ENCODE data around the gene UVRAG. TPM values are rescaled to one million over a fixed set of nuclear protein-coding genes. Genes with fewer than 3 reads are reported as not detected.

UVRAG gene
- total and polyA plus RNA-seq, 2 of the 4 experiments (the other 2 are of a cell fraction): 5.6 to 10.9 TPM

DNA sequence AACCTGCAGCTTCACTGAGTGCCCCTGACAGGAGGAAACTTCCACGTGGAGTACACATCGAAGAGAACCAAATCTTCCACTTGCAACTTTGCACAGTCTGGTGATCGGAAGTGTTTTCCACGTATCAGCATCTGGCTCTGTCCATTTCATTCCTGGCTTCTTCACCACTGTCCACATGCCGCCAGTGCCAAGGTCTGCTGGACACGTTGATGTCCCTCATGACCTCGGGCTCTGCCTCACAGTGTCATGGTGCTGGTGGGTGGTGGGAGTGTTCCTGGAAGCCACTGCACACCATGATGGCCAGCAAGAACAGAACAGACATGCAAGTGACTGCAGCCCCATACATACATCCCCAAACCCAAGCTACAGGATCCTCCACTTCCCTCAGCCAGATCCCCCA lies 342.9 kb downstream of the UVRAG start:
- no TSS peak for BruUV-seq (replicated peaks)
- no peak overlapping the region for H3K4me2 ChIP-seq (ENCODE audit: low read depth, low read length)
- H2AK5ac ChIP-seq (ENCODE audit: low read depth, low read length): no peak overlapping the region
- ATAC-seq (ENCODE audit: low read depth): no peak
- H4K8ac ChIP-seq (ENCODE audit: low read depth in 2 of 2, low read length in 2 of 2): no peak overlapping the region
- H2BK120ac ChIP-seq (ENCODE audit: low read depth, low read length): no peak overlapping the region
- CTCF ChIA-PET: no interaction called here
- H2BK5ac ChIP-seq (ENCODE audit: low read depth, low read length, poor library complexity, severe bottlenecking): no peak overlapping the region
- no peak overlapping the region for H3K4ac ChIP-seq (ENCODE audit: low read depth, low read length)
- H3K27me3 ChIP-seq (ENCODE audit: control insufficient read depth, insufficient read depth, low read length): peaks cover 43% of the 10 kb centered on the region
- H3K9me3 ChIP-seq (ENCODE audit: control insufficient read depth, insufficient read depth, low read length): no peaks in the 10 kb centered on the region
- H3K9me1 ChIP-seq (ENCODE audit: insufficient read depth, low read length): no peaks in the 10 kb centered on the region
- H3K4me1 ChIP-seq (ENCODE audit: control insufficient read depth, insufficient read depth, low read length): peaks cover 4% of the 10 kb centered on the region; the same call in 1 of the 2 replicates
- no peak overlapping the region for H2AK9ac ChIP-seq (replicated peaks; ENCODE audit: low read depth, low read length, poor library complexity)
- no peak overlapping the region for H3K18ac ChIP-seq (ENCODE audit: low read depth, low read length)
- 48% methylated on average over 4 of the region's 7 CpGs; no CpG with 5 or more reads in 1 of the 2 experiments for WGBS, 2 experiments (ENCODE audit: extremely low coverage in 2 of 2, insufficient read length in 1 of 2)
- no peaks in the 10 kb centered on the region for H3K79me1 ChIP-seq (ENCODE audit: low read depth in 1 of 2, low read length in 2 of 2)
- no peak overlapping the region for H3K14ac ChIP-seq (replicated peaks; ENCODE audit: low read depth, low read length)
- no peaks in the 10 kb centered on the region for H3K36me3 ChIP-seq (ENCODE audit: control insufficient read depth, insufficient read depth, low read length)
- no peaks in the 10 kb centered on the region for H4K20me1 ChIP-seq (ENCODE audit: insufficient read depth, low read length)
- H4K91ac ChIP-seq (ENCODE audit: insufficient read depth, low read depth, low read length): no peak overlapping the region
- no peak for DNase-seq
- H4K5ac ChIP-seq (ENCODE audit: low read depth, low read length): no peak overlapping the region
- POLR2A ChIA-PET (ENCODE audit: unreplicated experiment): no interaction called here
- dilution Hi-C loops (cut with HindIII; ENCODE audit: low sequenced_read_pairs, unreplicated experiment): no loop called here
- H2BK20ac ChIP-seq (ENCODE audit: low read depth, low read length): no peak overlapping the region
- H2BK15ac ChIP-seq (ENCODE audit: low read depth, low read length): no peak overlapping the region
- no peak overlapping the region for H3K9ac ChIP-seq (ENCODE audit: low read depth, low read length)
- H3K4me3 ChIP-seq (ENCODE audit: insufficient read depth, low read depth, low read length): no peak overlapping the region
- no peak overlapping the region for H2AFZ ChIP-seq (replicated peaks; ENCODE audit: low read length, poor library complexity)
- H3K27ac ChIP-seq (ENCODE audit: insufficient read depth, low read length): no peak overlapping the region
- H3K23ac ChIP-seq (ENCODE audit: low read depth, low read length): no peak overlapping the region
- intact Hi-C loops (cut with micrococcal nuclease): no loop called here
- no peak overlapping the region for H3K56ac ChIP-seq (ENCODE audit: extremely low read depth, insufficient read depth, low read length)
- TF ChIP-seq NFE2L2 (IDR thresholded peaks at IDR 0.05; ENCODE audit: low read depth, low read length) (no peak), POLR2A (IDR thresholded peaks at IDR 0.05; ENCODE audit: low read depth, low read length) (no peak), SMC3 (IDR thresholded peaks at IDR 0.05; ENCODE audit: low read depth, low read length) (no peak), RAD21 (IDR thresholded peaks at IDR 0.05; ENCODE audit: low read length) (no peak), MAFK (IDR thresholded peaks at IDR 0.05; ENCODE audit: low read depth, low read length) (no peak), FOS (IDR thresholded peaks at IDR 0.05; ENCODE audit: low read depth, low read length) (no peak), CHD1 (IDR thresholded peaks at IDR 0.05; ENCODE audit: low read depth, low read length) (no peak), MXI1 (IDR thresholded peaks at IDR 0.05; ENCODE audit: borderline replicate concordance, low read depth, low read length) (no peak), BHLHE40 (IDR thresholded peaks at IDR 0.05; ENCODE audit: low read depth, low read length) (no peak), RFX5 (IDR thresholded peaks at IDR 0.05; ENCODE audit: low read depth, low read length) (no peak), CEBPB (IDR thresholded peaks at IDR 0.05; ENCODE audit: low read depth, low read length) (no peak)
- TF ChIP-seq, protein P1, sequence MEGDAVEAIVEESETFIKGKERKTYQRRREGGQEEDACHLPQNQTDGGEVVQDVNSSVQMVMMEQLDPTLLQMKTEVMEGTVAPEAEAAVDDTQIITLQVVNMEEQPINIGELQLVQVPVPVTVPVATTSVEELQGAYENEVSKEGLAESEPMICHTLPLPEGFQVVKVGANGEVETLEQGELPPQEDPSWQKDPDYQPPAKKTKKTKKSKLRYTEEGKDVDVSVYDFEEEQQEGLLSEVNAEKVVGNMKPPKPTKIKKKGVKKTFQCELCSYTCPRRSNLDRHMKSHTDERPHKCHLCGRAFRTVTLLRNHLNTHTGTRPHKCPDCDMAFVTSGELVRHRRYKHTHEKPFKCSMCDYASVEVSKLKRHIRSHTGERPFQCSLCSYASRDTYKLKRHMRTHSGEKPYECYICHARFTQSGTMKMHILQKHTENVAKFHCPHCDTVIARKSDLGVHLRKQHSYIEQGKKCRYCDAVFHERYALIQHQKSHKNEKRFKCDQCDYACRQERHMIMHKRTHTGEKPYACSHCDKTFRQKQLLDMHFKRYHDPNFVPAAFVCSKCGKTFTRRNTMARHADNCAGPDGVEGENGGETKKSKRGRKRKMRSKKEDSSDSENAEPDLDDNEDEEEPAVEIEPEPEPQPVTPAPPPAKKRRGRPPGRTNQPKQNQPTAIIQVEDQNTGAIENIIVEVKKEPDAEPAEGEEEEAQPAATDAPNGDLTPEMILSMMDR (conservative IDR thresholded peaks at IDR 0.05; ENCODE audit: low read depth, low read length): no peak
- TF ChIP-seq, protein P2, sequence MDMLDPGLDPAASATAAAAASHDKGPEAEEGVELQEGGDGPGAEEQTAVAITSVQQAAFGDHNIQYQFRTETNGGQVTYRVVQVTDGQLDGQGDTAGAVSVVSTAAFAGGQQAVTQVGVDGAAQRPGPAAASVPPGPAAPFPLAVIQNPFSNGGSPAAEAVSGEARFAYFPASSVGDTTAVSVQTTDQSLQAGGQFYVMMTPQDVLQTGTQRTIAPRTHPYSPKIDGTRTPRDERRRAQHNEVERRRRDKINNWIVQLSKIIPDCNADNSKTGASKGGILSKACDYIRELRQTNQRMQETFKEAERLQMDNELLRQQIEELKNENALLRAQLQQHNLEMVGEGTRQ (IDR thresholded peaks at IDR 0.05; ENCODE audit: low read depth, low read length): no peak
- TF ChIP-seq, protein P3, sequence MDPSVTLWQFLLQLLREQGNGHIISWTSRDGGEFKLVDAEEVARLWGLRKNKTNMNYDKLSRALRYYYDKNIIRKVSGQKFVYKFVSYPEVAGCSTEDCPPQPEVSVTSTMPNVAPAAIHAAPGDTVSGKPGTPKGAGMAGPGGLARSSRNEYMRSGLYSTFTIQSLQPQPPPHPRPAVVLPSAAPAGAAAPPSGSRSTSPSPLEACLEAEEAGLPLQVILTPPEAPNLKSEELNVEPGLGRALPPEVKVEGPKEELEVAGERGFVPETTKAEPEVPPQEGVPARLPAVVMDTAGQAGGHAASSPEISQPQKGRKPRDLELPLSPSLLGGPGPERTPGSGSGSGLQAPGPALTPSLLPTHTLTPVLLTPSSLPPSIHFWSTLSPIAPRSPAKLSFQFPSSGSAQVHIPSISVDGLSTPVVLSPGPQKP (IDR thresholded peaks at IDR 0.05; ENCODE audit: borderline replicate concordance, low read depth, low read length): no peak
- in situ Hi-C loops (cut with MboI; ENCODE audit: low sequenced_read_pairs): no loop called here

All from IMR-90 (cell line).